MCF 10A (cell line): ENCODE results near the gene RPL22. TPM values are rescaled to one million over a fixed set of nuclear protein-coding genes. Genes with fewer than 3 reads are reported as not detected.

Source experiments
- BruUV-seq: library from RNA; stranded (reverse); fragments of 400-500 nt; replicated peaks from 2 replicates; lab custom pipeline; 2021; lab: Mats Ljungman, UMichigan
- CTCF ChIA-PET: fragments of 300-600 bp; sonication (Branson Sonifier 250); formaldehyde crosslinking; extraction: SDS; loops from one replicate; lab custom pipeline; 2021; ENCODE audit warnings: antibody characterized with exemption, inconsistent platforms; lab: Yijun Ruan, JAX
- POLR2A ChIA-PET: fragments of 300-600, 350-650 bp; sonication (Branson Sonifier 250); formaldehyde crosslinking; extraction: SDS; loops from one replicate; lab custom pipeline; 2020; ENCODE audit warnings: antibody characterized with exemption, inconsistent platforms; lab: Yijun Ruan, JAX
- DNase-seq: peaks from one replicate; pipeline ENCODE4 v3.0.0-alpha.2; 2018; ENCODE audit not compliant: unreplicated experiment
- H3K27ac Mint-ChIP-seq: one replicate; pipeline ENCODE4 v1.8.0; 2022; ENCODE audit warnings: mild to moderate bottlenecking, low read depth, mixed read lengths; ENCODE audit not compliant: unreplicated experiment
- H3K27me3 Mint-ChIP-seq: one replicate; pipeline ENCODE4 v1.8.0; 2022; ENCODE audit warnings: mixed read lengths; ENCODE audit not compliant: insufficient read depth, unreplicated experiment
- H3K36me3 Mint-ChIP-seq: one replicate; pipeline ENCODE4 v1.8.0; 2022; ENCODE audit warnings: mild to moderate bottlenecking, moderate library complexity, mixed read lengths; ENCODE audit not compliant: insufficient read depth, unreplicated experiment
- H3K4me1 Mint-ChIP-seq: one replicate; pipeline ENCODE4 v1.8.0; 2022; ENCODE audit warnings: mixed read lengths; ENCODE audit not compliant: insufficient read depth, unreplicated experiment
- H3K4me3 Mint-ChIP-seq: one replicate; pipeline ENCODE4 v1.8.0; 2022; ENCODE audit warnings: mild to moderate bottlenecking, moderate library complexity, mixed read lengths; ENCODE audit not compliant: unreplicated experiment
- H3K9me3 Mint-ChIP-seq: one replicate; pipeline ENCODE4 v1.8.0; 2022; ENCODE audit warnings: mixed read lengths; ENCODE audit not compliant: unreplicated experiment
- CTCF ChIP-seq: fragments of 200-600 bp; IDR thresholded peaks from one replicate; pipeline ENCODE4 v1.8.0; 2022; ENCODE audit warnings: antibody characterized with exemption, mild to moderate bottlenecking; ENCODE audit not compliant: unreplicated experiment
- intact Hi-C: fragments of 100-400 bp; cut with micrococcal nuclease; formaldehyde crosslinking; loops from 2 replicates; pipeline ENCODE4 v1.14.1; 2022
- total RNA-seq: library from RNA; stranded (reverse); gene quantifications from 2 replicates; pipeline ENCODE4 v1.2.3, GENCODE V29; 2022

RPL22 gene
- total RNA-seq, 1 experiment from 2014 or later: 477 TPM

DNA sequence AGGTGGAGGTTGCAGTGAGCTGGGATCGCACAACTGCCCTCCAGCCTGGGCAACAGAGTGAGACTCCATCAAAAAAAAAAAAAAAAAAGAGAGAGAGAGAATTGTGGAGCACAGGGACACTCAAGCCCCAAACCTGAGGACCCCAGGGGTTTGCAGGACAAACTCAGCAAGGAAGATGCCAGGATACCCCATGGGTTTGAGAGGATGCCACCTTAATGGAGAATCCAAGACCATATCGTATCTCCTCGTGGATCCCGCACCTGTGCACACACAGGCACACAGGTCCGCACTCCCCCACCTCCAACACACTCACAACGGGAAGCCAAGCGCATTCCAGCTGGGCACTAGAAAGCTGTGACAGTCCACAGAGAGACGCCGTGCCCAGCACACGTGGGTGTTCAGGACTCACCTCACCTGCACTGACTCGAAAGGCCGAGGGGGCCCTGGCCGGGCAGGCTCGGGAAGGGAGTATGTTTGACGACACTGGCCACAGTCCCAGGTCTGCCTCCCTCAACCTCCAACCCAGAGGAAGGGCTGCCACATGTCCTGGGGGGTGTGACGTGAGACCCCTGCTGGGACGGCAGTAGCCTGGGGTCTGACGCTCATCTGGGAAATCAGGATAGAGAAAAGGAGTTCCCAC is 30.3 kb downstream of the RPL22 start:
- Mint-ChIP-seq H3K4me1 (no peaks in the 10 kb centered on the region), H3K4me3 (no peak overlapping the region), H3K36me3 (no peaks in the 10 kb centered on the region), H3K27me3 (peaks cover 39% of the 10 kb centered on the region), H3K27ac (no peak overlapping the region), H3K9me3 (no peaks in the 10 kb centered on the region)
- no peak for DNase-seq
- CTCF ChIA-PET: no interaction called here
- intact Hi-C loops: no loop called here
- TF ChIP-seq CTCF: no peak
- POLR2A ChIA-PET: no interaction called here
- no TSS peak for BruUV-seq

- Mint-ChIP-seq H3K4me1 (no peaks in the 10 kb centered on the region), H3K27ac (no peak overlapping the region), H3K36me3 (no peaks in the 10 kb centered on the region), H3K4me3 (no peak overlapping the region), H3K9me3 (no peaks in the 10 kb centered on the region), H3K27me3 (peaks cover 39% of the 10 kb centered on the region)
- intact Hi-C loops: no loop called here
- ChIA-PET POLR2A (no interaction called here), CTCF (no interaction called here)
- BruUV-seq: no TSS peak
- no peak for DNase-seq
- no peak for TF ChIP-seq CTCF
These were observed 31.7 kb downstream of the RPL22 start for GRCh38 chr1:6167391-6168303.

DNA sequence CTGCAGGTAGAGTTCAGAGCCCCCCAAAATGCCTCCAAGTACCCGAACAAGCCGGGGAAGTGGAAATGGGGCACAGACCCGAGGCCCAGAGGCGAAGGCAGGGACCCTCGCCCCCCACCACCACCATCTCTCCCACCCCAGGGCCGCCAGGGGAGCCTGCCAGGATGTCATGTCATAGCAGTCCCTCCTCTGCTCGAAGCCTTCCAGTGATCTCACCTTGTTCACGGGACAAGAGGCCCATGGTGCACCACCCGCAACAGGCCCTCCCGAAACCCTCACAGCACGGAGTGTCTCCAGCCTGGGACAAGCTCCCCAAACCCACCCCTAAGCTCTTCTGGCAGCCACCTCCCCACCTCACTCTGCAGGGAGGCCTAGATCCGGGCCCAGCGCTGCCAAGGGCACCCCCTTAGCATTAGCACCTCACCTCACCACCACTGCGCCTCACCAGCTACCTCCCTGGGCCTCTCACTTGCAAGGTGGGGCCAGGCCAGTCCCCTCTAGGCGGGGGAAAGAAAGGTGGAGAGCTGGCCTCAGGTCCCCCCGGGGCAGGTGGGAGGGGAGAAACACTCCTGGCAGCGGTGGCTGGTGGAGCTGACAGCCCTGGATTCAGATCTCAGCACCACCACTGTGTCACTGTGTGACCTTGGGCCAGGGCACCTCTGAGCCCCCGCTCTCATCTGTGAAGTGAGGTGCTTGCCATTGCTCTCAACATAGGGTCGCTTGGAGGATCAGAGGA is 32.6 kb downstream of the RPL22 start:
- Mint-ChIP-seq H3K27me3 (peaks cover 39% of the 10 kb centered on the region), H3K9me3 (no peaks in the 10 kb centered on the region), H3K4me3 (no peak overlapping the region), H3K4me1 (no peaks in the 10 kb centered on the region), H3K27ac (no peak overlapping the region), H3K36me3 (no peaks in the 10 kb centered on the region)
- no peak for TF ChIP-seq CTCF
- CTCF ChIA-PET: no interaction called here
- DNase-seq: no peak
- intact Hi-C loops: no loop called here
- POLR2A ChIA-PET: no interaction called here
- BruUV-seq: no TSS peak

DNA sequence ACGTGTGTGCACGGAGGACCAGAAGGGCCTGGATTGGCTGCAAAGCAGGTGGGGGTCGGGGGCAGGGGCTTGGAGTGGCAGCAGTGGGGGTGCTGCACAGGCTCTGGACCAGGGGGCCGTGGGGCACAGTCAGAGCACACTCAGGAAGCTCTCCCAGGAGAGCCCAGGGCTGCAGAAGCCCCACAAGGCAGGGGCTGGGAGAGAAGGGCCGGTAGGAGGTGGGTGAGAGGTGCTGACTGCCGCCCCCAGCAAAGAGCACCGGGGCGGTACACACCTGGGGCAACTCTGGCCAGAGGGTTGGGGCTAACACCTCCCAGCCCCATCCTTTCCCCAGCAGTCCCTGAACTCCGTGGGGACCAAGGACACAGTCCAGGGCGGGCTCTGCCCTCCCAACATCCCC is 33.2 kb downstream of the RPL22 start:
- ChIA-PET CTCF (no interaction called here), POLR2A (no interaction called here)
- Mint-ChIP-seq H3K27me3 (peaks cover 39% of the 10 kb centered on the region), H3K4me3 (no peak overlapping the region), H3K36me3 (no peaks in the 10 kb centered on the region), H3K4me1 (no peaks in the 10 kb centered on the region), H3K27ac (no peak overlapping the region), H3K9me3 (no peaks in the 10 kb centered on the region)
- intact Hi-C loops: no loop called here
- TF ChIP-seq CTCF: no peak
- BruUV-seq: no TSS peak
- no peak for DNase-seq
